Hematopoietic multipotent progenitor cell (in vitro differentiated cells): ENCODE measurements around the gene LY6G5B. TPM values are rescaled to one million over a fixed set of nuclear protein-coding genes. Genes with fewer than 3 reads are reported as not detected.
"Not testable (repeated sequence)": the region's sequence is repeated elsewhere in the genome, so short reads cannot be mapped to it uniquely, and the experiment has no call there.

ENCODE experiments used
- DNase-seq, 3 donors: peaks; one replicate each; pipeline ENCODE4 v3.0.0-alpha.2; 2011 to 2015; ENCODE audit warnings: low read depth in 2 of 3, low spot score in 2 of 3
- total RNA-seq: library from RNA; depleted of rRNA; stranded (reverse); fragments of >200 nt; gene quantifications from one replicate; pipeline ENCODE4 v1.2.3, GENCODE V29; 2012

The LY6G5B gene
- total RNA-seq, 1 donor = 7.8 TPM

DNA sequence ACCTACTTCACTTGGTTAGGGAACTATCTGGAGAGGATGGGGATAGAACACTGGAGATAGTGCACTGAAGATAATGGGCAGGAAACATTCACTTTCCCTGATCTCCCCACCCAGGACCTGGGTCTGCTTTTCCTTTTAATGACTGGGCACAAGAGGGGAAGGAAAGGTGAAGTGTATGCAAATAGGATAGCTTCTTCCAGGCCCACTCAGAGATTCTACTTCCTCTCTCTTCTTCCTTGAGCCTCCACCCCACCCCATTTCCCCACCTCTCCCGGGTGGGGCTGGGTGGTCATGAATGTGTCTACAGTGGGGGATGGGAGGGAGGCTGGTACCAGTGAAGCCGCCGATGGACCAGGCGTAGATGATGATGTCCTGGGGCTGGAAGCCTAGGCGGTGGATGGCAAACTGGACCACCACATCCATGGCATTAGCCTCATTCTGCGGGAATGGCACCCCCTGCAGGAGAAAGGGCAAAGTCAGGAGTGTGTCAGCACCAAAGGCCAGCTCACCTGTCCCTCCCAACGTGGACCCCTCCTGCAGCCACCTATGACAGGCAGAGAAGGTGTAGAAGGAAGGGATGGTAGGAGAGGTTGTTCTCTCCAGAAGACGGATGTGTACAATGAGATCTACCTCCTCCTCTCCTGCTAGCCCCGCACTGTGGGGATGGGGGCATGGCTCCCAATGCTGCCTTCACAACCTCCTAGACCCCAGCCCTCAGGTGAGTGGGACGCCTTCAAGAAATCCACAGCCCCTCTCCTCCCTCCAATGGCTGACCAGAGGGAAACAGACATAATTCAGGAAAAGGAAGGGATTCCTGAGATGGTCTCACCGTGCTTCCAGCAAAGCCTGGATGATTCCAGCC lies 19.7 kb downstream of the LY6G5B start:
- peak in 1 of 3 donors; percentile 33 for DNase-seq

DNA sequence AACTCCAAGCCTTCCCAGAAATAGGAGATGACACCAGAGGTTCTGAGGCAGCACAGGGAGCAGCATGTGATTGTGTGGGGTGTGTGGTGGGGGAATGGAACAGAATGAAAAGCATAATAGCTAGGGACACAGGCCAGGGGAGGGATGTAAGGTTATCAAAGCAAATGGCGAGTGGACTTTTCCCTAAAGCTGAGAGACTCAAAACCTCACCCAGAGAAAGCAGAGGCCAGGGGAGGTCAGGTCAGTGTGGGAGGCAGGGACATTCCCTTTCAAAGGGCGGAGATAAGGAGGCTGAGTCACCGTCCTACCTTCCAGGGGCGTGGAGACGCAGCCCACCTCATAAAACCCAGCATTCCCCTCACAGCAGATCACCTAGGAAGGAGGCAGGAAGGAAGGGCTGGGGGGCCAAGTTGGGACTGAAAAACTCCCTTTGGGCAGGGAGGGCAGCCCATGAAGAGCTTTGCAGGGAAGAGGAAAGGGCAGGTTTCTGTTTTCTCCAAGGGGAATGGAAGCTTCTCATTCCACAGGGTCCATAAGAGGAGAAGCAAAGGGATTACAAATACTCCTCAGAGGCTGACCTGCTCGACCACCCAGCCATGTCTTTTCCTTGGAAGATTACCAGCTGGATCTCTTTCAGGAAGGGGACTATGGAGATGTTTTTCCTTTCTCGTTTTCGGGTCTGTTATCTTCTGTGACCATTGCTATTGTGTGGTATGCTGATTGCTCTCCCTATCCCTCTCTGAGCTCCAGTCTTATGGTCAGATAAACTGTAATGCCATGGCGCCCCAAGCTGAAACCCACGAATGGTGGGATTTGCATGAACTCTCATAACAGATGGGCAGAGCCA lies 20.7 kb downstream of the LY6G5B start:
- DNase-seq = no peak

GRCh38 chr6:31691078-31691463 lies 21.3 kb downstream of the LY6G5B start:
- DNase-seq = no peak

DNA sequence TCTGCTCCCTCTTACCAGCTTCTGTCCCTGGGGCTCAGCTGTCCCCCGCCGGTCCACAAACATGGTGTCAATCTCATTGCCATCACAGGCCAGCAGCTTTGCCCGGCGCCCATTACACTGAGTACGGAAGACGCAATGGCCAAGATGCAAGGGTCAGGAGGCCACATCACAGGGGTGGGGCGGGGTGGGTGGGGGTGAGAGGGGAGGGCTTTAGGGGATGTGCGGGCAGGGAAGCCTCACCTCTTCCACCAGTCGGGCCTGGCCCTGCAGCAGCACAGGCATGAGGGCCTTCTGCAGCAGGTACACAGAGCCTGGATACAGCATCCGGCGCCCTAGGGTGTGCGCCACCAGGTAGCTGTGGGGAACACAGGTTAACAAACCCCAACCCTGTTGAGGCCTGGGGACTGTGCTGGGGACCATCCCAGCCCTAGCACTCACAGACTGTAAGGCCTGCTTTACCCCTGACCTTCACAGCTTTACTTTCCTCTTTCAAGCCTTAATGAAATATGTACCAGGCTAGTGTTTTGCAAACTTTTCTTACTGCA lies 21.9 kb downstream of the LY6G5B start:
- no peak for DNase-seq

GRCh38 chr6:31692353-31692752 lies 22.6 kb downstream of the LY6G5B start:
- no peak for DNase-seq

DNA sequence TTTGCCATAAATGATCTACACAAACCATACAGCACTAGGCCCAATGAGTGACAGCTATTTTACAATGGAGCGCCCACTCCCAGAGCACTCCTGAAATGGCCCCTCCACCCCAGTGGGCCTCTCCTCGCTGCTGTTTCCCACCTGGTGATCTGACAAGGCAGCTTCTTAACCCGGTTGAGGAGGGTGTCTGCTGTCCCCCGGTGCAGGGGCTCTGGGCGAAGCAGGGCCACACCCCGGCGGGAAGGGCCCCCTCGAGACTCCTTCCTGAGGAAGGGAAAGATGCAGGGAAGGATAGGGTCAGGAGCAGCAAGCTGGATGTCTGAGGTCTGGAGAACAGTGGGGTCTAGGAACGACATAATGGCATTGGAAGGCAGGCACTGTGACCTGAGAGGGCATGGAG lies 23.1 kb downstream of the LY6G5B start:
- DNase-seq = no peak

DNA sequence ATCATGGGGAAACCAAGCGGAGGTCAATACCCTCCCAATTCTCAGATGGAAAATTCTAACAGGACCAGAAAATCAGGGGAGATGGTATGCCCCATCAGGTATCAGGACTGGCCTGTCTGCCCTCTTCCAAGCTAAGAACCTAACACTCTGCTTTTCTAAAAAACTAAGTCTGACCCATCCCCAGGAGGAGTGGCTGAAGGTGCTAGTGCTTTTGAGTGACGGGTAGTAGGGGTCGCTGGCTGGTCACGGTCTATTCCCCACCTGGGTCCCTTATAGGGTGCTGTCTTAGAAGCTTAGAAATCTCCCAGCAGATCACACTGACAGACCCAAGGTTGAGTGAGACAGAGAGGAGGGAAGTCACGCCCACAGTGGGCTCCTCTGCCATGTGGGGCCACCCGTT lies 23.8 kb downstream of the LY6G5B start:
- DNase-seq = no peak

- DNase-seq = no peak
Observed at GRCh38 chr6:31697555-31697954, 27.8 kb downstream of the LY6G5B start.

- no peak for DNase-seq
Observed at GRCh38 chr6:31700740-31701401, 31.1 kb downstream of the LY6G5B start.

- DNase-seq = no peak
Observed at GRCh38 chr6:31701666-31702404, 32.1 kb downstream of the LY6G5B start.

- peak in 1 of 3 donors; percentile 52 for DNase-seq
Observed at GRCh38 chr6:31702405-31702818, 32.6 kb downstream of the LY6G5B start.

DNA sequence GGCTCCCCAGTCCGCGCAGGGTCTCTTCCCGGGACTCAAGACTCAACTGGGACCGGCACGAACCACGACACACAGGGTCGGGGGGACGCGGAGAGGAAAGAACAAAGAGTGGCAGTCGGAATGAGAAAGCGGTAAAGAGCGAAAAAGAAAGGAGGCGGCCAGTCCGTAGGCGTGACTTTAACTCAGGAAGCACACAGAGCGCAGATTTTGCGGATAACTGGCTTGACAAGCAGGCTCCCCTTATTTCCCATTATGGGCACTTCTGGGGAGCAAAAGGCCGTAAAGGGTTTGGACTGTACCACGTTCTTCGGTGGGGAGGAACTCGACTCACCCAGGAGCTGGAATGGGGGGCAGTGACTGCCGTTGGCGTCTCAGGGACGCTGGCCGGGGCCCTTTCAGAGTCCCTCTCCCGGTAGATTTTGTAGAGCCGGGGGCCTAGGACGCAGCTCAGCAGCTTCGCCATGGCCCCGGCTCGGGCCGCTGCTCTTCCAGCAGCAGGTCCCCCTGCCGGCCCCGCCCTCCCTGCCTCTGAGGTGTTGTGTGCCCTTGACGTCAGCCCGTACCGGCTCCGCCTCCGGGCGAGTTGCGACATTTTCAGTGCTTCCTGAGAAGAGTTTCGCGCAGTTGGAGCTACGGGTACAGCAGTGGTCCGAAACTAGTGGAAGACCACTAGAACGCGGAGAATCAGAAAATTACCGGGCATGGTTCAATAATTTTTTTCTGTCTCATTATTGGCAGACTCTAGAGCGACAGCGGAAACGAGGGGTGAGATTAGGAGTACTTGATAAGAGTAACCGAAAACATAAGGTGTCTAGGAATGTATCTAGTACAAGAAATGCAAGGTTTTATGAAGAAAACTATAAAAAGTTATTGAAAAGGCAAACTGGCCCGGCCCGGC lies 33.3 kb downstream of the LY6G5B start, which contains the start of gene ABHD16A:
Gene ABHD16A, minus strand, starts transcription at position 506 of the 898 bp plus-strand sequence. Its CDS starts 43 bp downstream, at position 463.
- DNase-seq = peak; percentile 88 to 99 (median 98)

GRCh38 chr6:31705931-31706330 lies 36.2 kb downstream of the LY6G5B start:
- no peak for DNase-seq

GRCh38 chr6:31706599-31706998 lies 36.8 kb downstream of the LY6G5B start, which contains the start of gene LY6G6F:
TSS of gene LY6G6F (plus strand) at chr6:31706866. CDS start at chr6:31706907, 41 bp downstream.
- DNase-seq = no peak

- DNase-seq = no peak
Observed at GRCh38 chr6:31707701-31708100, 37.9 kb downstream of the LY6G5B start.

DNA sequence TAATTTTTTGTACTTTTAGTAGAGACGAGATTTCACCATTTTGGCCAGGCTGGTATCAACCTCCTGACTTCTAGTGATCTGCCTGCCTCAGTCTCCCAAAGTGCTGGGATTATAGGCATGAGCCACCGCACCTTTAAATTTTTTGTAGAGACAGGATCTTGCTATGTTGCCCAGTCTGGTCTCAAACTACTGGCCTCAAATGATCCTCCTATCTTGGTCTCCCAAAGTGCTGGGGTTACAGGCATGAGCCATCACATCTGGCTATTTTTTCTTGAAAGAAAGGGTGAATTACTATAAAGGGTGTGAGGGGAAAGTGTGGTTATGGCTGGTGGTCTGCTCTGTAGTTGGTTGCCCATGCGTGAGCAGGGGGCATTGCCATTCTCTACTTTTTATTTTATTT lies 38.4 kb downstream of the LY6G5B start:
- no peak for DNase-seq

- not testable (repeated sequence) for DNase-seq
Observed at GRCh38 chr6:31709157-31709556, 39.4 kb downstream of the LY6G5B start.

DNA sequence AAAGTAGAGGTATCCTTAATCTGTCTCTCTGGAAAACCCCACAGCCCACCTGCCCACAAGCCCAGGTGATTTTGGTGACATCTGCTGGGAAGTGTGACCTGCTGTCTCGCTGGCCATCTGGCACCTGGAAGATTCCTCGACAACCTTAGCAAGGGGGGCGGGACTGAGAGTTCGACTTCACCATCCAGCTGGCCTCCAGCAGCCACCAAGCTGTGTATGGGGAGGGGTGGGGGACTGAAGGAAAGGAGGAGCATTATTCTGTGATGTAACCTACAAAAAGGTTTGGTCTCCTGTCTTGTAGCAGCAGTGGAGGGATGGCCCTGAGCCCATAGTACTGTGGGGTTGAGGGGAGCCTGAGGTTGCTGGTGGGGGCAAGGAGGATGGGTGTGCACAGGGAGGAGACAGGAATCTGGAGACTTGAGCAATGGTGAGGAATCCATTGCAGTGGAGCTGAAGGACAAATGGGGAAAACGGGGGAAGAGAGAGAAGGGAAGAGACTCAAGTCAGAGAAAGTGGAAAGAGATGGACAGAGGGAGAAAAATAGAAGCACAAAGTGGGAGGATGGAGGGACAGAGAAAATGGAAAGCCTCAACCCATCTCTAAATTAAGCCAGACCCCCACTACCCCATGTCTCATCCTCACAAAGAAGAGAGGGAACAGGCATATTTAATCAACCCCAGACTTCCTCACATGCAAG lies 40.9 kb downstream of the LY6G5B start:
- DNase-seq = no peak
